Measurements from ENCODE around the gene SCT. TPM values are rescaled to one million over a fixed set of nuclear protein-coding genes. Genes with fewer than 3 reads are reported as not detected.
A peak's percentile ranks its signal among the peaks of the same experiment; 100 is the strongest.

The SCT gene
- total and polyA plus RNA-seq, 4 donors: not detected

DNA sequence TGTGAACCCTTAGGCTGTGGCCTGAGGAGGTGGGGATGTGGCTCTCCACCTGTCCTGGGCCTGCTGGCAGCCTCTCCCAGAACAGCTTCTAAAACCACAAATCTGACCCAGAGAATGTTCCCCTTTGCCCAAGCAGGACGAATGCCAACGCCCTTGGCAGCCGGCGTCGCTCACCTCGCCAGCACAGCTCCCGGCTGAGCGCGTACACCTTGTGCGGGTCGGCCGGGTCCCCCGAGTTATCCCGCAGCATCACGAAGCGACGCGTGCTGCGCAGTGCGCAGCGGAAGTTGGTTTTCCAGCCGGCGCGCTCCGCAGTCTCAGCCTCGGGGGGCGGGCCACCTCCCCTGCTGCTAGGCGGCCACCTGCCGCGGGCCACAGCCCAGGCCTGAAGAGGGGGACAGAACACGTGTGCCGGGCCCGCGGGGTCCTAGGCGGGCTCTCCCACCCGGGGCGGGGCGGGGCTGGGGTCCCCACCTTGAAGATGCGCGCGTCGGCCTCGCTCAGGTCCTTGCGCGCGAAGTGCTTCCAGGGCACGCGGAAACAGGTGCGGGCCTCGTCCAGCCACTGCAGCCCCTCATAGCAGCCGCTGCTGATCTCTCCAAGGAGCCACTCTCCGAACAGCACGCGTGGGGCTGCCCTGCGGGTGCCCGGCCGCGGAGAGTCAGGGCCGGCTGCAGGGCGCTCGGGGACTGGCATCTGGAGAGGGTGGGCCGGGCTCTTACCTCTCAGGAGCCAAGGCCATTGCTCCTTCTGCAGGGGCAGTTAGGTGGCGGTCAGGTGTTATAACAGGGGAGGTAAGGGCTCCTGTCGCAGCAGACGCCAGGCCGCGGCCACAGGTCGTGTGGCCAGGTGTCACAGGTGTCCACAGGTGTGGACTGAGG is 12.1 kb downstream of the SCT start (continued):
- TF ChIP-seq, protein P1, sequence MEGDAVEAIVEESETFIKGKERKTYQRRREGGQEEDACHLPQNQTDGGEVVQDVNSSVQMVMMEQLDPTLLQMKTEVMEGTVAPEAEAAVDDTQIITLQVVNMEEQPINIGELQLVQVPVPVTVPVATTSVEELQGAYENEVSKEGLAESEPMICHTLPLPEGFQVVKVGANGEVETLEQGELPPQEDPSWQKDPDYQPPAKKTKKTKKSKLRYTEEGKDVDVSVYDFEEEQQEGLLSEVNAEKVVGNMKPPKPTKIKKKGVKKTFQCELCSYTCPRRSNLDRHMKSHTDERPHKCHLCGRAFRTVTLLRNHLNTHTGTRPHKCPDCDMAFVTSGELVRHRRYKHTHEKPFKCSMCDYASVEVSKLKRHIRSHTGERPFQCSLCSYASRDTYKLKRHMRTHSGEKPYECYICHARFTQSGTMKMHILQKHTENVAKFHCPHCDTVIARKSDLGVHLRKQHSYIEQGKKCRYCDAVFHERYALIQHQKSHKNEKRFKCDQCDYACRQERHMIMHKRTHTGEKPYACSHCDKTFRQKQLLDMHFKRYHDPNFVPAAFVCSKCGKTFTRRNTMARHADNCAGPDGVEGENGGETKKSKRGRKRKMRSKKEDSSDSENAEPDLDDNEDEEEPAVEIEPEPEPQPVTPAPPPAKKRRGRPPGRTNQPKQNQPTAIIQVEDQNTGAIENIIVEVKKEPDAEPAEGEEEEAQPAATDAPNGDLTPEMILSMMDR (IDR thresholded peaks at IDR 0.05; ENCODE audit: low read depth, low read length, missing input control): no peak

DNA sequence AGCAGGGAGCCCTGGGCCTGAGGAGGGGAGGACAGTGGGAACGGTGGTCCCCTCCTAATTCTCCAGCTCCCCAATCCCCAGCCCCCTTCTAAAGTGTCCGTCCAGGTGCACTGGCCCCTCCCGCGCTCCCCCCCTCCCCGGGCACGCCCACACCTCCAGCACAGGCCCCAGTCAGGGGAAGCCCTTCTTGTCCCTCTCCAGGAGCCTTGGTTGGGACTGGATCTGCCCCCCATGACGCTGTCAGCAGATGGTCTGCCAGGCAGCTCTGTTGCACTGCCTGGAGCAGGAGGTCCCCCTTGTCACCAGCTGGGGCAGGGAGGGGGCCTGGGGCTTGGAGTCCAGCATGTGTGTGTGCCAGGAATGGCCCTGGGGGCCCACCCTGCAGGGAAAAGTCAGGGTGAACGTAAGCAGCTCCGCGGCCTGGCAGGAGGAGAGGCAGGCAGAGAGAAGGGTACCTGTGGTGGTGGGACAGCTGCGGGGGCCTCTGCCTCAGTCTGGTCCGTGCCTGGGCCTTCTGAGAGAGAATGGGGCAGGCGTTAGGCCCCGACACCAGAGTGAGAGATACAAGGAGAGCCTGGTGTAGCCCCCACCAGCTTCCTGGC is 12.9 kb downstream of the SCT start:
- Histone ChIP-seq H3K4me3 (ENCODE audit: low read depth in 1 of 3, low read length in 3 of 3) (peak overlapping the region; percentile 68 to 91 (median 70)), H3K27ac (ENCODE audit: low read depth in 1 of 2, low read length in 2 of 2) (peak overlapping the region; percentile 80 to 98), H3K4me1 (ENCODE audit: control insufficient read depth in 4 of 4, insufficient read depth in 4 of 4, low read length in 3 of 4) (peaks cover 20 to 73% (median 58%) of the 10 kb centered on the region in 4 donors), H3K27me3 (ENCODE audit: control insufficient read depth in 4 of 4, insufficient read depth in 4 of 4, low read length in 3 of 4) (no peaks in the 10 kb centered on the region), H3K36me3 (ENCODE audit: control insufficient read depth in 4 of 4, insufficient read depth in 3 of 4, low read depth in 1 of 4, low read length in 3 of 4) (peaks cover 3 to 24% (median 14%) of the 10 kb centered on the region in 4 donors), H3K9me3 (ENCODE audit: control insufficient read depth in 4 of 4, low read length in 3 of 4) (no peaks in the 10 kb centered on the region), H3K9ac (ENCODE audit: low read depth in 1 of 2, low read length in 2 of 2) (no peak overlapping the region)
- TF ChIP-seq EGR1 (IDR thresholded peaks at IDR 0.05; ENCODE audit: low read depth in 2 of 2): no peak
- TF ChIP-seq, protein P1 (IDR thresholded peaks at IDR 0.05; ENCODE audit: low read depth, low read length, missing input control): no peak
- no peak for TF ChIP-seq FOXA1 (IDR thresholded peaks at IDR 0.05)
- TF ChIP-seq HNF4G (IDR thresholded peaks at IDR 0.05): no peak
- no peak for TF ChIP-seq SP1 (IDR thresholded peaks at IDR 0.05)
- no peak for TF ChIP-seq RXRA (IDR thresholded peaks at IDR 0.05)
- no peak for TF ChIP-seq HNF4A (conservative IDR thresholded peaks at IDR 0.05)
- TF ChIP-seq FOXA2 (IDR thresholded peaks at IDR 0.05): no peak
- TF ChIP-seq, protein P2, sequence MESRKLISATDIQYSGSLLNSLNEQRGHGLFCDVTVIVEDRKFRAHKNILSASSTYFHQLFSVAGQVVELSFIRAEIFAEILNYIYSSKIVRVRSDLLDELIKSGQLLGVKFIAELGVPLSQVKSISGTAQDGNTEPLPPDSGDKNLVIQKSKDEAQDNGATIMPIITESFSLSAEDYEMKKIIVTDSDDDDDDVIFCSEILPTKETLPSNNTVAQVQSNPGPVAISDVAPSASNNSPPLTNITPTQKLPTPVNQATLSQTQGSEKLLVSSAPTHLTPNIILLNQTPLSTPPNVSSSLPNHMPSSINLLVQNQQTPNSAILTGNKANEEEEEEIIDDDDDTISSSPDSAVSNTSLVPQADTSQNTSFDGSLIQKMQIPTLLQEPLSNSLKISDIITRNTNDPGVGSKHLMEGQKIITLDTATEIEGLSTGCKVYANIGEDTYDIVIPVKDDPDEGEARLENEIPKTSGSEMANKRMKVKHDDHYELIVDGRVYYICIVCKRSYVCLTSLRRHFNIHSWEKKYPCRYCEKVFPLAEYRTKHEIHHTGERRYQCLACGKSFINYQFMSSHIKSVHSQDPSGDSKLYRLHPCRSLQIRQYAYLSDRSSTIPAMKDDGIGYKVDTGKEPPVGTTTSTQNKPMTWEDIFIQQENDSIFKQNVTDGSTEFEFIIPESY (IDR thresholded peaks at IDR 0.05): no peak
- TF ChIP-seq NR2F2 (IDR thresholded peaks at IDR 0.05): no peak
- no peak for TF ChIP-seq GABPA (IDR thresholded peaks at IDR 0.05 in 1 of 2, conservative IDR thresholded peaks at IDR 0.05 in 1 of 2)
- TF ChIP-seq, protein P3, sequence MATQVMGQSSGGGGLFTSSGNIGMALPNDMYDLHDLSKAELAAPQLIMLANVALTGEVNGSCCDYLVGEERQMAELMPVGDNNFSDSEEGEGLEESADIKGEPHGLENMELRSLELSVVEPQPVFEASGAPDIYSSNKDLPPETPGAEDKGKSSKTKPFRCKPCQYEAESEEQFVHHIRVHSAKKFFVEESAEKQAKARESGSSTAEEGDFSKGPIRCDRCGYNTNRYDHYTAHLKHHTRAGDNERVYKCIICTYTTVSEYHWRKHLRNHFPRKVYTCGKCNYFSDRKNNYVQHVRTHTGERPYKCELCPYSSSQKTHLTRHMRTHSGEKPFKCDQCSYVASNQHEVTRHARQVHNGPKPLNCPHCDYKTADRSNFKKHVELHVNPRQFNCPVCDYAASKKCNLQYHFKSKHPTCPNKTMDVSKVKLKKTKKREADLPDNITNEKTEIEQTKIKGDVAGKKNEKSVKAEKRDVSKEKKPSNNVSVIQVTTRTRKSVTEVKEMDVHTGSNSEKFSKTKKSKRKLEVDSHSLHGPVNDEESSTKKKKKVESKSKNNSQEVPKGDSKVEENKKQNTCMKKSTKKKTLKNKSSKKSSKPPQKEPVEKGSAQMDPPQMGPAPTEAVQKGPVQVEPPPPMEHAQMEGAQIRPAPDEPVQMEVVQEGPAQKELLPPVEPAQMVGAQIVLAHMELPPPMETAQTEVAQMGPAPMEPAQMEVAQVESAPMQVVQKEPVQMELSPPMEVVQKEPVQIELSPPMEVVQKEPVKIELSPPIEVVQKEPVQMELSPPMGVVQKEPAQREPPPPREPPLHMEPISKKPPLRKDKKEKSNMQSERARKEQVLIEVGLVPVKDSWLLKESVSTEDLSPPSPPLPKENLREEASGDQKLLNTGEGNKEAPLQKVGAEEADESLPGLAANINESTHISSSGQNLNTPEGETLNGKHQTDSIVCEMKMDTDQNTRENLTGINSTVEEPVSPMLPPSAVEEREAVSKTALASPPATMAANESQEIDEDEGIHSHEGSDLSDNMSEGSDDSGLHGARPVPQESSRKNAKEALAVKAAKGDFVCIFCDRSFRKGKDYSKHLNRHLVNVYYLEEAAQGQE (IDR thresholded peaks at IDR 0.05): no peak
- no peak for TF ChIP-seq JUND (IDR thresholded peaks at IDR 0.05)
- no peak for TF ChIP-seq YY1 (IDR thresholded peaks at IDR 0.05)
- TF ChIP-seq TAF1 (conservative IDR thresholded peaks at IDR 0.05): no peak
- TF ChIP-seq, protein P4, sequence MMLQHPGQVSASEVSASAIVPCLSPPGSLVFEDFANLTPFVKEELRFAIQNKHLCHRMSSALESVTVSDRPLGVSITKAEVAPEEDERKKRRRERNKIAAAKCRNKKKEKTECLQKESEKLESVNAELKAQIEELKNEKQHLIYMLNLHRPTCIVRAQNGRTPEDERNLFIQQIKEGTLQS (IDR thresholded peaks at IDR 0.05): no peak
- TF ChIP-seq RAD21 (IDR thresholded peaks at IDR 0.05): no peak
- TF ChIP-seq, protein P5, sequence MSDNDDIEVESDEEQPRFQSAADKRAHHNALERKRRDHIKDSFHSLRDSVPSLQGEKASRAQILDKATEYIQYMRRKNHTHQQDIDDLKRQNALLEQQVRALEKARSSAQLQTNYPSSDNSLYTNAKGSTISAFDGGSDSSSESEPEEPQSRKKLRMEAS (IDR thresholded peaks at IDR 0.05): no peak
- no peak for DNase-seq (ENCODE audit: low spot score)
- WGBS: 41% methylated on average over 14 of the region's 14 CpGs
